Vagina (tissue), 2 donors: ENCODE data around the gene VDAC1. TPM values are rescaled to one million over a fixed set of nuclear protein-coding genes. Genes with fewer than 3 reads are reported as not detected.

Experiments used
- DNase-seq, 2 donors: peaks; one replicate each; pipeline ENCODE4 v3.0.0-alpha.2; 2017; ENCODE audit errors: extremely low spot score in 2 of 2
- H3K27ac ChIP-seq: fragments of 200-600 bp; sonication (generic); one replicate; pipeline ENCODE4 v1.5.1; 2019
- H3K27me3 ChIP-seq: fragments of 200-600 bp; sonication (generic); one replicate; pipeline ENCODE4 v1.5.1; 2019
- H3K36me3 ChIP-seq, 2 donors: fragments of 200-600 bp; sonication (generic); one replicate each; pipeline ENCODE4 v1.5.1; 2017 to 2019
- H3K4me1 ChIP-seq: fragments of 200-600 bp; sonication (generic); one replicate; pipeline ENCODE4 v1.5.1; 2019
- H3K4me3 ChIP-seq, 2 donors: fragments of 200-600 bp; sonication (generic); 1 replicate in 1 of 2; 2 replicates in 1 of 2; pipeline ENCODE4 v1.5.1; 2016 to 2019
- H3K9me3 ChIP-seq: fragments of 200-600 bp; sonication (generic); one replicate; pipeline ENCODE4 v1.5.1; 2019
- CTCF ChIP-seq, 3 experiments: fragments of 450-650 bp in 2 of 3; fragments of 200-600 bp in 1 of 3; sonication (generic) in 1 of 3; IDR thresholded peaks; one replicate each; pipeline ENCODE4 v1.5.1; 2017 to 2019; ENCODE audit warnings: antibody characterized with exemption in 3 of 3, mild to moderate bottlenecking in 2 of 3, moderate library complexity in 2 of 3
- POLR2A ChIP-seq, 2 donors: fragments of 450-650 bp; IDR thresholded peaks; one replicate each; pipeline ENCODE4 v1.6.1; 2017; ENCODE audit warnings: antibody characterized with exemption in 2 of 2, mild to moderate bottlenecking in 2 of 2, moderate library complexity in 2 of 2
- POLR2AphosphoS5 ChIP-seq, 2 donors: sonication (generic); formaldehyde crosslinking; IDR thresholded peaks; one replicate each; pipeline ENCODE4 v1.9.0; 2017; ENCODE audit warnings: antibody characterized with exemption in 2 of 2, mild to moderate bottlenecking in 2 of 2, low read depth in 1 of 2; ENCODE audit not compliant: insufficient read depth in 1 of 2
- intact Hi-C: fragments of 100-400 bp; cut with DNase I; formaldehyde crosslinking; loops from one replicate; pipeline ENCODE4 v1.15.1; 2023
- total RNA-seq: library from RNA; depleted of rRNA; stranded (reverse); fragments of >200 nt; gene quantifications from one replicate; pipeline ENCODE4 v1.2.3, GENCODE V29; 2016

The VDAC1 gene
- total RNA-seq, 1 donor from 2014 or later: 95.3 TPM

GRCh38 chr5:133944263-133945185, 60.3 kb downstream of the VDAC1 start:
- intact Hi-C loops: no loop called here
- Histone ChIP-seq H3K4me1 (no peaks in the 10 kb centered on the region), H3K9me3 (no peaks in the 10 kb centered on the region), H3K27me3 (no peaks in the 10 kb centered on the region), H3K27ac (no peak overlapping the region), H3K36me3 (no peaks in the 10 kb centered on the region), H3K4me3 (no peak overlapping the region)
- DNase-seq: no peak
- TF ChIP-seq POLR2AphosphoS5 (IDR thresholded peaks at IDR 0.05; ENCODE audit: insufficient read depth in 1 of 2, low read depth in 1 of 2) (no peak), CTCF (IDR thresholded peaks at IDR 0.05) (no peak), POLR2A (IDR thresholded peaks at IDR 0.05) (no peak)

- intact Hi-C loops: no loop called here
These were observed 61.3 kb downstream of the VDAC1 start for GRCh38 chr5:133943475-133943817.

GRCh38 chr5:133942614-133943474, 61.9 kb downstream of the VDAC1 start:
- no peaks in the 10 kb centered on the region for H3K4me1 ChIP-seq
- H3K4me3 ChIP-seq: no peak overlapping the region
- intact Hi-C loops: no loop called here
- no peak overlapping the region for H3K27ac ChIP-seq
- H3K9me3 ChIP-seq: no peaks in the 10 kb centered on the region
- TF ChIP-seq POLR2AphosphoS5 (IDR thresholded peaks at IDR 0.05; ENCODE audit: insufficient read depth in 1 of 2, low read depth in 1 of 2) (no peak), CTCF (IDR thresholded peaks at IDR 0.05) (no peak), POLR2A (IDR thresholded peaks at IDR 0.05) (no peak)
- H3K36me3 ChIP-seq: no peaks in the 10 kb centered on the region
- H3K27me3 ChIP-seq: no peaks in the 10 kb centered on the region
- no peak for DNase-seq

More at GRCh38 chr5:133943475-133943817, 61.3 kb downstream of the VDAC1 start:
- Histone ChIP-seq H3K27ac (no peak overlapping the region), H3K4me3 (no peak overlapping the region), H3K36me3 (no peaks in the 10 kb centered on the region), H3K9me3 (no peaks in the 10 kb centered on the region), H3K4me1 (no peaks in the 10 kb centered on the region), H3K27me3 (no peaks in the 10 kb centered on the region)
- no peak for DNase-seq
- TF ChIP-seq POLR2A (IDR thresholded peaks at IDR 0.05) (no peak), POLR2AphosphoS5 (IDR thresholded peaks at IDR 0.05; ENCODE audit: insufficient read depth in 1 of 2, low read depth in 1 of 2) (no peak), CTCF (IDR thresholded peaks at IDR 0.05) (no peak)

- DNase-seq: no peak
- no peak overlapping the region for H3K4me3 ChIP-seq
- TF ChIP-seq POLR2AphosphoS5 (IDR thresholded peaks at IDR 0.05; ENCODE audit: insufficient read depth in 1 of 2, low read depth in 1 of 2) (no peak), CTCF (IDR thresholded peaks at IDR 0.05) (no peak), POLR2A (IDR thresholded peaks at IDR 0.05) (no peak)
- H3K9me3 ChIP-seq: no peaks in the 10 kb centered on the region
- no peaks in the 10 kb centered on the region for H3K36me3 ChIP-seq
- intact Hi-C loops: no loop called here
- H3K27me3 ChIP-seq: no peaks in the 10 kb centered on the region
- H3K4me1 ChIP-seq: no peaks in the 10 kb centered on the region
- H3K27ac ChIP-seq: no peak overlapping the region
These were observed 63.1 kb downstream of the VDAC1 start for GRCh38 chr5:133941456-133942196.
